HG02943 (cell line): ENCODE data around the gene SLC39A3.

ENCODE experiments used
- ATAC-seq: cut with Tn5 transposase; IDR thresholded peaks from one replicate; pipeline ENCODE4 v1.9.1; 2021; ENCODE audit warnings: mild to moderate bottlenecking, low read depth, moderate library complexity; ENCODE audit not compliant: unreplicated experiment

The SLC39A3 gene

DNA sequence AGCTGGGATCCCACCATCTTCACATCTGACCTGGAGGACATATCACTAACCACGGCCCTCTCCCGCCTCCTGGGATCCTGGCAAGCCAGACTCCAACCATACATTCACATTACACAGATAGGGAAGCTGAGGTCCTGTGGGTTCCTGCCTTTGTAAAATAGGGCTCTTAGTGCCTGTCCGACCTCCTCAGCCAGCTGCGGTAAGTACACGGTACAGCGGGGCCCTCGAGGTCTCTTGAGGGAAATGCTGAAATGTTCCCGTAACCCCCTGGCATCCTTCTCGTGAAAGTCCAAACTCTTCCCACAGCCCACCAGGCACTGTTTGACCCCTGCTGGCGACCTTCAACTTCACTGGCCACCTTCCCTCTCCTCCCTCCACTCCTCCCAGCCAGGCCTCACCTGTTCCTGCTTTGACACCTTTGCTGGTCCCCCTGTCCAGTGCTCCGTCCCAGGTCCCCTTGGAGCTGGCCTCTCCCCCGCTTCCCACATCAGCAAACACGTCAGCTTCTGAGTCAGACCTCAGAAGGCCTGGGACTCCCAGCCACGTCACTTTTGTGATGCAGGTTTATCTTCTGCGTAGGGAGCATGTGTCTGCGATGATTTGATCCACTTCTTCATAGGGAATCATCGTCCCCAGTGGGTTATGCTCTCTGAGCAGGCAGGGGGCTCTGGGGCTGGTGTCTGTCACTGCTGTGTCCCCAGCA, 28.5 kb downstream of the SLC39A3 start:
- ATAC-seq = no peak

DNA sequence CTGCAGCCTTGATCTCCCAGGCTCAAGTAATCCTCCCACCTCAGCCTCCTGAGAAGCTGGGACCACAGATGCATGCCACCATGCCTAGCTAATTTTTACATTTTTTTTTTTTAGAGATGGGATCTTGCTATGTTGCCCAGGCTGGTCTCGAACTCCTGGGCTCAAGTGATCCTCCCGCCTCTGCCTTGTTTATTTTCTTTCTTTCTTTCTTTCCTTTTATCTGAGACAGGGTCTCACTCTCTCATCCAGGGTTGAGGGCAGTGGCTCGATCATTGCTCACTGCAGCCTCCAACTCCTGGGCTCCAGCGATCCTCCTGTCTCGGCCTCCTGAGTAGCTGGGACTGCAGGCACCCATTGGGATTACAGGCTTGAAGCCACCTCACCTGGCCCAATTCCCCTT, 33.6 kb downstream of the SLC39A3 start:
- ATAC-seq = no peak

GRCh38 chr19:2703691-2704216, 36.1 kb downstream of the SLC39A3 start:
- ATAC-seq = no peak

DNA sequence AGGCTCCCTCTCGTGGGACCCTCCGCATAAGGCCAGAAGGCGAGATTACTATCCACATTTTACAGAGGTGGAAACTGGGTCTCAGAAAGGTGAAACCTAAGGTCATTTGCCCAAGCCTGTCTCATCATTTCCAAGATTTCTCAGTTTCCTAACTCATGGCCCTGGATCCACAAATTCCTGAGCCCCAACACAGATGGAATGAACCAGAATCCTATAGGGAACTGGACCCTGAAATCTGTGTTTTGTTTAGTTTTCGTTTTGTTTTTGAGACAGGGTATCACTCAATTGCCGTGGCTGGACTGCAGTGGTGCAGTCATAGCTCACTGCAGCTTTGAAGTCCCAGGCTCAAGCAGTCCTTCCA, 36.8 kb downstream of the SLC39A3 start:
- ATAC-seq = no peak

DNA sequence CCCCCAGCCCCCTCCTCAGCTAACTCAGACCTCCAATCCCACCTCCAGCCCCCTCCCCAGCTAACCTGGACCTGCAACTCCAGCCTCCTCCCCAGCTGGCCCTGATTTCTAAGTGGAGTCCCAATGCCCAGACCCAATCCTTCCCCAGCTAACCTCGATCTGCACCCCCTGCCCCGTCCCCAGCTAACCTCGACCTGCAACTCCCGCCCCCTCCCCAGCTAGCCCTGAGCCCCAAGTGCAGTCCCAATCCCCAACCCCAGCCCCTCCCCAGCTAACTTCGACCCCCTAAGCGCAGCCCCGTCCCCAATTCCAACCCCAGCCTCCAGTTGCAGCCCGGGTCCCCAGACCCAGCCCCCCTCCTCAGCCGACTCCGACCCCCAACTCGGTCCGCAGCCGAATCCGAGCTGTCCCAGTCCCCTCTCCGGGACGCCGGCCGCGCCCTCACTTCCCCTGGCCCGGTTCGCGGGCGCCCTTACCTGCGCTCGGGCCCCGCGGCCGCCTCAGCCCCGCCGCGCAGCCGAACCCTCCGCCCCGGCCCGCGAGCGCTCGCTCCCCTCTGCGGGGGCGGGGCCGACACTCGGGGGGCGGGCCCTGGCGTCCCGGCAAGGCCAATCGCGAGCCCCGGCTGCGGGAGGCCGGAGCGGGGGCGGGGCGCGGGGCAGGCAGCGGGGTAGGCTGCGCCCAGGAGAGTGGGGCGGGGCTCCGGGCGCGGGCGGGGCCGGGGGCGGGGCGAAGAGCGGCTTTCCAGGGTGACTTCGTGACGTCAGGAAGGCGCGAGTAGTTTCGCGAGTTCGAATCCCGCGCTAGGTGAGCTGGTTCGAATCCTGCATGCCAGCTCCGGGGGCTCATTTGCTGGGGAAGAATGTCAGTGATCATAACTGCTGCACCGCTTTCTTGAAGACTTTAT, 37.4 kb downstream of the SLC39A3 start, which contains the start of gene GNG7:
GNG7 (minus strand) TSS at position 525 of the 907 bp plus-strand sequence. CDS start 182,006 bp downstream, outside the sequence.
- peak; percentile 57 for ATAC-seq

DNA sequence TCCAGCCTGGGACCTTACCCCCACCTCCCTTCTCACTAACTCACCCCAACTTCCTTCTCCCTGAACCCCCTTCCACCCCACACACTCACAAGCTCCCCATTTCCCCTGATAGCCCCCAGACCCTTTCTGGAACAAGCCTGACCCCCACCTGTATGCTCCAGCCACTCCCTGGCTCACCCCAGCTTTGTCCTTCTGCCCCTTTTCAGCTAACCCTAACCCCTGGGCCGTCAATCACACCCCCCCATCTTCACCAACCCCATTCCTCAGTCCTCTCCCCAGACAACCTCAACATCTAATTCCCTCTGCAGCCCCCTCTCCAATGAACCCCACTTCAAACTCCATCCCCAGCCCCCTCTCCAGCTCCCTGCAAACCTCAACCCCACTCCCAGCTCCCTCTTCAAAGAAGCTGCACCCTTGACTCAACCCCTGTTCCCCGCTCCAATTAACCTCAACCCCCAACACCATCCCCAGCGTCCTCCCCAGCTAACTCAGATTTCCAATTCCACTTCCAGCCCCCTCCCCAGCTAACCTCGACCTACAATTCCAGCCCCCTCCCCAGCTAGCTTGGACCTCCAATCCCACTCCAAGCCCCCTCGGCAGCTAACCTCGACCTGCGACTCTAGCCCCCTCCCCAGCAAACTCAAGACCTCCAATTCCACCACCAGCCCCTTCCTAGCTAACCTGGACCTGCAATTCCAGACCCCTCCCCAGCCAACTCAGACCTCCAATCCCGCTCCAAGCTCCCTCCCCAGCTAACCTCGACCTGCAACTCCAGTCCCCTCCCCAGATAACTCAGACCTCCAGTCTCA, 38.3 kb downstream of the SLC39A3 start:
- no peak for ATAC-seq

GRCh38 chr19:2700660-2701360, 39.0 kb downstream of the SLC39A3 start:
- no peak for ATAC-seq

DNA sequence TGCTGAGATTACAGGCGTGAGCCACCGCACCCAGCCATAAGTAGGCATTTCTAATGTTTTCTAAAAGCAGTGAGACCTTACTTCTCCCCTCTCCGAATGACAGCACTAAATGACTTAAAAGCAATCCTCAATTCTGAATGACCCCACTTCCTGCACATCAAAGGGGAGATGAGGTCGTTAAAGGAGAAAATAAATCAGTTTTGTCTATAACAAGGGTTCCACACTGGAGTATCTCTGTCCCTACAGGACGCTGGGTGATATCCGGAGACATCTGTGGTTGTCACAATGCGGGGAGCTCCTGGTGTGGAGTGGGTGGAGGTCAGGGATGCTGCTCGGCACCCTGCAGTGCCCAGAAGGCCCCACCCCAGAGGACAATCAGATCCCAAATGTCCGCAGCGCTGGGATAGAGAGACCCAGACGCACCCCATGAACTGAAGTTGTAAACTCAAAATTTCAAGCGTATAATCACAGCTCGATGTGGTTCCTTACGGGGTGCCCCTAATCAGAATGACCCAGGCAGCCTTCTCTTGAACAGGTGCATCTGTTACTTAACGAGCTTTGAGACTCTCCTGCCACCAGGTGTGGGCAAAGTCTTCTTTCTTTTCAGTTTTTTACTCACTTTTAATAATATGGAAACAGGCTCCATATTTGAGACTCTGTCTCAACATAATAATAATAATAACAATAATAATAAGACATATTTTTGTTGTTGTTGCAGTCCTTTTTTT, 40.2 kb downstream of the SLC39A3 start:
- ATAC-seq = no peak

DNA sequence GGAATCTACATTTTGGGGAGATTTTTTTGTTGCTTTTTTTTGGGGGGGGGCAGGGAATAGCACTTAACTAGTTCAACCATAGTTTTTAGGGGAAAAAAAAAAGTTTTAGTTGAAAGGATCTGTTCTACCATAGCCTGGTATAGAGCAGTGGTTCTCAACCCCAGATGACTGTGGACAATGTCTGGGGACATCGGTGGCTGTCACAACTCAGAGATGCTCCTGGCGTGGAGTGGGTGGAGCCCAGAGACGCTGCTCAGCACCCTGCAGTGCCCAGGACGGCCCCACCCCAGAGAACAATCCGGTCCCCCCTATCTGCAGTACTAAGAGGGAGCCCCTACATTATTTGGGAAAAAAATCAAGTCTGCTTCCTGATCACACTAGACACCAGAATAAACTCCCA, 45.6 kb downstream of the SLC39A3 start:
- no peak for ATAC-seq

DNA sequence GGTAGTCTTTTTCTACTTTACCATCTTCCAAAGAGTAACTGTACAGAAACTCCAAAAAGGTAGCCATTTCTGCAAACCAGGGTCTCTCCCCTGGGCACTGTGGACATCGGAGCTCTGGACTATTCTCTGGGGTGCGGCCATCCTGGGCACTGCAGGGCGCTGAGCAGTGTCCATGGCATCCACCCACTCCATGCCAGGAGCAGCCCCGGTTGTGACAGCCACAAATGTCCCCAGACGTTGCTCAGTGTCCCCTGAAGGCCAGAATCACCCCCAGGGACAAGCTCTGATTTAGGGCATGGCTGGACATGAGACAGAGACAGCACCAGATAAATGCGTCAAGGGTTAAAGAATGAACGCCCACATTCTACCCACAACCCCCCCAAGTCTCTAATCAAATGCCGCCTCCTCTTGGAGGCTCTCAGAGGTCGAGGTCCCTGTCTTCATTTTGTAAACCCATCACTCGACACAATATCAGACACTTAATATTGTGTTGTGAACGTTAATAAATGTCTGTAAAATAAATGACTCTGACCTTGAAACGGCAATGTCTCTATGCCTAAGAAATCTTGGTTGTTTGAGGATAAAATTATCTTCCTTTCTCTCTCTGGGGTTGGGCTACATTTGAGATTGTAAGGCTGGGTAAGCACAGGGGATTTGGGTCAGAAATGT, 46.2 kb downstream of the SLC39A3 start:
- ATAC-seq = no peak

- ATAC-seq = no peak
Measured at GRCh38 chr19:2691951-2692350, 47.9 kb downstream of the SLC39A3 start.

DNA sequence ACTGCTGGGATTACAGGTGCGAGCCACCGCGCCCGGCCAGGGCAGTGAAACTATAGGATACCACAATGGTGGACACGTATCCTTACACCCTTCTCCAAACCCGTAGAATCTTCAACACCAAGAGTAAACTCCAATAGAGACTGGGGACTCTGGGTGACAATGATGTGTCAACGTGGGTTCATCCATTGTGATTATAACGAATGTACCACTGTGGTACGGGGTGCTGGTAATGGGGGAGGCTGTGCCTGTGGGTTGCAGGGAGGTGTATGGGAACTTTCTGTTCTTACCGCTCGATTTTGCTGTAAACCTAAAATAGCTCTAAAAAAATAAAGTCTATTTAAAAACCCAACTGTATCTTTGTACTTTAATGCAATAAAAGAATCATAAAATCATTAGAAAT, 49.0 kb downstream of the SLC39A3 start:
- no peak for ATAC-seq

DNA sequence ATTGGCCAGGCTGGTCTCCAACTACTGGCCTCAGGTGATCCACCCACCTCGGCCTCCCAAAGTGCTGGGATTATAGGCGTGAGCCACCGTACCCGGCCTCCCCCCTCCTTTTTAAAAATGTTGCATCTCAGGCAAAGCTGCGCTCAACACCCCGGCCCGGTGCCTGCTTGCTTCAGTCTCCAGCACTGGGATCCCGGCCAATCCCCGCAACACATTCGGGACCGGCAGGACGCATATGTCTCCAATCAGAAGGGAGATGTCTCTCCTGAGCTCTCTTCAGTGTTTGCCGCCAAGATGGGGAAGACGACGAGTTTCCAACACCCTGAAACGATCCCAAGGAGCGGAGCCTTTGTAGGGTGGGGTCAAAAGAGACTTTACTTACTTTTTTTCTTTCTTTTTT, 53.5 kb downstream of the SLC39A3 start:
- ATAC-seq = no peak

GRCh38 chr19:2685204-2685704, 54.6 kb downstream of the SLC39A3 start:
- ATAC-seq = no peak

DNA sequence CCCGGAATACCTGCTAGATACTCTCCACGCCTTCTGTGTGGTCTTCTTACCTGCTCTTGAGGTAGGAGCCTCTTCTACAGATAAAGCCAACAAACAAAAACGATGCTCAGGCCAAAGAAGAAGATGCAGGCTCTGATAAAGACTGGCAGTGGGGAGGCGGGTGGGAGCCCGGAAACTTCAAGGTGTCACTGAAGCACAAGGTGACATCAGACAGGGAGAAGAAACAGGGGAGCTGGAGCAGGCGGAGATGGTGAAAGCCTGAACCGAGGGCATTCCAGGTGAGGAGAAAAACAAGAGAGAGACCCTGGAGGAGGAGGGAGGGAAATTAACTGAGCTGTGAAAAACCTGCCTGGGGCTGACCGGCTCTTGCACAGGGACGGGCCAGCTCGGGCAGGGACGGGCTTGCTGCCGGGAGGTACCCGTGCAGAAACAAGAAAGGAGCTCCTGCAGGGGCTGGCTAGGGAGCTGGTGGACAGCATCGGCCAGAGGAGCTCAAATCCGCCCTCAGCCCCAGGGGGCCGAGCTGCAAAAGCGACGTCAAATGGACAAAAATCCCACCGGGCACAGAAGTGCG, 56.3 kb downstream of the SLC39A3 start:
- ATAC-seq = no peak
